Endometrial microvascular endothelial cells (primary cell): ENCODE measurements around the gene SPATA22. TPM values are rescaled to one million over a fixed set of nuclear protein-coding genes. Genes with fewer than 3 reads are reported as not detected.
"Not testable (repeated sequence)": the region's sequence is repeated elsewhere in the genome, so short reads cannot be mapped to it uniquely, and the experiment has no call there.

ENCODE experiments used
- in situ Hi-C: cut with HindIII; loops from 2 replicates; pipeline ENCODE4 v1.10.0; 2017; ENCODE audit warnings: low sequenced_read_pairs, low pct_unique_long_range_greater_than_20kb; ENCODE audit errors: inconsistent ontology term
- total RNA-seq: library from RNA; depleted of rRNA; stranded (reverse); fragments of >200 nt; gene quantifications from one replicate; pipeline ENCODE4 v1.2.3, GENCODE V29; 2015; ENCODE audit errors: inconsistent ontology term

SPATA22 gene
- total RNA-seq, 1 donor from 2014 or later, result not detected

GRCh38 chr17:3475812-3476610, 4.4 kb upstream of the SPATA22 start, which contains the start of gene ASPA:
Gene ASPA, plus strand, starts transcription at chr17:3475997. Its CDS starts 163 bp downstream, at chr17:3476160.
- in situ Hi-C loops, result no loop called here

- in situ Hi-C loops, result no loop called here
These were observed 3.6 kb upstream of the SPATA22 start for GRCh38 chr17:3475251-3475685.

GRCh38 chr17:3474212-3474611, 2.6 kb upstream of the SPATA22 start:
- in situ Hi-C loops, result no loop called here

- in situ Hi-C loops, result no loop called here
These were observed 518 bp upstream of the SPATA22 start for GRCh38 chr17:3472137-3472536.

- in situ Hi-C loops, result no loop called here
These were observed 2.1 kb downstream of the SPATA22 start for GRCh38 chr17:3469529-3469928.

- in situ Hi-C loops, result not testable (repeated sequence)
These were observed 5.3 kb downstream of the SPATA22 start for GRCh38 chr17:3466355-3466754.

GRCh38 chr17:3448059-3448665, 23.5 kb downstream of the SPATA22 start:
- in situ Hi-C loops, result no loop called here

- in situ Hi-C loops, result no loop called here
These were observed 24.0 kb downstream of the SPATA22 start for GRCh38 chr17:3447625-3448024.

GRCh38 chr17:3440451-3440850, 31.2 kb downstream of the SPATA22 start:
- in situ Hi-C loops, result no loop called here

- in situ Hi-C loops, result no loop called here
These were observed 33.3 kb downstream of the SPATA22 start for GRCh38 chr17:3438368-3438767.

- in situ Hi-C loops, result no loop called here
These were observed 37.9 kb downstream of the SPATA22 start, which contains the start of gene OR1E2 for GRCh38 chr17:3433741-3434140. Gene OR1E2, minus strand, starts transcription at chr17:3433841. Its CDS starts 0 bp downstream, at chr17:3433841.

- in situ Hi-C loops, result not testable (repeated sequence)
These were observed 38.4 kb downstream of the SPATA22 start for GRCh38 chr17:3433215-3433614.

- in situ Hi-C loops, result no loop called here
These were observed 53.4 kb downstream of the SPATA22 start for GRCh38 chr17:3418222-3418621.

GRCh38 chr17:3415610-3416009, 56.0 kb downstream of the SPATA22 start:
- in situ Hi-C loops, result no loop called here

GRCh38 chr17:3412216-3412615, 59.4 kb downstream of the SPATA22 start:
- in situ Hi-C loops, result not testable (repeated sequence)

GRCh38 chr17:3411070-3411469, 60.5 kb downstream of the SPATA22 start, which contains the start of gene OR3A3:
Gene OR3A3, plus strand, starts transcription at chr17:3411370.
- in situ Hi-C loops, result no loop called here

GRCh38 chr17:3403856-3404255, 67.8 kb downstream of the SPATA22 start:
- in situ Hi-C loops, result not testable (repeated sequence)

- in situ Hi-C loops, result no loop called here
These were observed 69.8 kb downstream of the SPATA22 start for GRCh38 chr17:3401786-3402185.

GRCh38 chr17:3400055-3400454, 71.6 kb downstream of the SPATA22 start:
- in situ Hi-C loops, result no loop called here

GRCh38 chr17:3398310-3398709, 73.3 kb downstream of the SPATA22 start, which contains the start of gene OR1E1:
Gene OR1E1, minus strand, starts transcription at chr17:3398410. Its CDS starts 0 bp downstream, at chr17:3398410.
- in situ Hi-C loops, result no loop called here
